Measurements from ENCODE around the gene ZNF620.
"Not testable (repeated sequence)": the region's sequence is repeated elsewhere in the genome, so short reads cannot be mapped to it uniquely, and the experiment has no call there.

ZNF620 gene

GRCh38 chr3:40502034-40502433, 3.8 kb upstream of the ZNF620 start:
- DNase-seq (ENCODE audit: low spot score), result no peak

- peak; percentile 11 for DNase-seq (ENCODE audit: low spot score)
These were observed 1.0 kb upstream of the ZNF620 start for GRCh38 chr3:40504636-40505430.

GRCh38 chr3:40511031-40511718, 5.3 kb downstream of the ZNF620 start:
- no peak for DNase-seq (ENCODE audit: low spot score)

- no peak for DNase-seq (ENCODE audit: low spot score)
These were observed 10.4 kb downstream of the ZNF620 start for GRCh38 chr3:40516201-40516600.

- DNase-seq (ENCODE audit: low spot score), result no peak
These were observed 12.2 kb downstream of the ZNF620 start for GRCh38 chr3:40518067-40518466.

GRCh38 chr3:40518848-40519247, 13.0 kb downstream of the ZNF620 start:
- no peak for DNase-seq (ENCODE audit: low spot score)

- no peak for DNase-seq (ENCODE audit: low spot score)
These were observed 15.4 kb downstream of the ZNF620 start for GRCh38 chr3:40521254-40521653.

- peak; percentile 40 for DNase-seq (ENCODE audit: low spot score)
These were observed 17.9 kb downstream of the ZNF620 start for GRCh38 chr3:40523781-40524180.

- no peak for DNase-seq (ENCODE audit: low spot score)
These were observed 18.4 kb downstream of the ZNF620 start for GRCh38 chr3:40524222-40524567.

- DNase-seq (ENCODE audit: low spot score), result peak; percentile 88
These were observed 18.9 kb downstream of the ZNF620 start, which contains the start of gene ZNF621 for GRCh38 chr3:40524568-40525285. Gene ZNF621, plus strand, starts transcription at chr3:40524960. Its CDS starts 881 bp downstream, at chr3:40525841.

- no peak for DNase-seq (ENCODE audit: low spot score)
These were observed 22.6 kb downstream of the ZNF620 start for GRCh38 chr3:40528426-40528825.

- DNase-seq (ENCODE audit: low spot score), result no peak
These were observed 26.4 kb downstream of the ZNF620 start for GRCh38 chr3:40532252-40532651.

GRCh38 chr3:40534283-40534682, 28.4 kb downstream of the ZNF620 start:
- DNase-seq (ENCODE audit: low spot score), result no peak

GRCh38 chr3:40546816-40547215, 41.0 kb downstream of the ZNF620 start:
- no peak for DNase-seq (ENCODE audit: low spot score)

GRCh38 chr3:40550167-40550566, 44.3 kb downstream of the ZNF620 start:
- DNase-seq (ENCODE audit: low spot score), result no peak

GRCh38 chr3:40557575-40558161, 51.8 kb downstream of the ZNF620 start:
- DNase-seq (ENCODE audit: low spot score), result no peak

- not testable (repeated sequence) for DNase-seq (ENCODE audit: low spot score)
These were observed 56.6 kb downstream of the ZNF620 start for GRCh38 chr3:40562482-40562881.

- DNase-seq (ENCODE audit: low spot score), result not testable (repeated sequence)
These were observed 59.8 kb downstream of the ZNF620 start for GRCh38 chr3:40565629-40566028.

- DNase-seq (ENCODE audit: low spot score), result no peak
These were observed 60.9 kb downstream of the ZNF620 start for GRCh38 chr3:40566694-40567093.
